ENCODE measurements around the gene TMEM222.

GRCh38 chr1:27360159-27361043, 38.4 kb downstream of the TMEM222 start:
- no peak for TF ChIP-seq CTCF (IDR thresholded peaks at IDR 0.05; ENCODE audit: poor library complexity, severe bottlenecking)
- TF ChIP-seq TAF1 (IDR thresholded peaks at IDR 0.05; ENCODE audit: low read depth), result no peak
- TF ChIP-seq REST (IDR thresholded peaks at IDR 0.05; ENCODE audit: borderline replicate concordance), result no peak
- no peak for TF ChIP-seq POLR2AphosphoS5 (IDR thresholded peaks at IDR 0.05)
- TF ChIP-seq RAD21 (conservative IDR thresholded peaks at IDR 0.05), result no peak
- TF ChIP-seq SMC3 (conservative IDR thresholded peaks at IDR 0.05; ENCODE audit: poor library complexity), result no peak
